HFFc6 (cell line): ENCODE measurements around the gene CREB3. TPM values are rescaled to one million over a fixed set of nuclear protein-coding genes. Genes with fewer than 3 reads are reported as not detected.

ENCODE experiments used
- DNase-seq: peaks from one replicate; pipeline ENCODE4 v3.0.0-alpha.2; 2018
- H3K27ac Mint-ChIP-seq: 2 replicates; pipeline ENCODE4 v1.8.0; 2020; ENCODE audit warnings: mild to moderate bottlenecking, mixed read lengths
- H3K27me3 Mint-ChIP-seq: 2 replicates; pipeline ENCODE4 v1.8.0; 2021; ENCODE audit warnings: mild to moderate bottlenecking, moderate library complexity, mixed read lengths; ENCODE audit not compliant: insufficient read depth
- H3K36me3 Mint-ChIP-seq: 2 replicates; pipeline ENCODE4 v1.8.0; 2021; ENCODE audit warnings: low read depth, mixed read lengths
- H3K4me1 Mint-ChIP-seq: 2 replicates; pipeline ENCODE4 v1.8.0; 2020; ENCODE audit warnings: low read depth, mixed read lengths
- H3K4me3 Mint-ChIP-seq: 2 replicates; pipeline ENCODE4 v1.8.0; 2020; ENCODE audit warnings: mild to moderate bottlenecking, moderate library complexity, mixed read lengths
- H3K9me3 Mint-ChIP-seq: 2 replicates; pipeline ENCODE4 v1.8.0; 2020; ENCODE audit warnings: mild to moderate bottlenecking, mixed read lengths
- total RNA-seq, 6 experiments: library from RNA; stranded (reverse); fragmentation: NEBNext Ultra II Directional; extraction: Animal tissue kit (Norgen Biotek cat#: 25700); gene quantifications; 2 replicates in 1 of 6; 3 replicates in 5 of 6; pipeline ENCODE4 v1.2.3, GENCODE V29; 2021
- TF ChIP-seq, protein P1 (sequence below): fragments of 200-600 bp; sonication (generic); IDR thresholded peaks from 2 replicates; pipeline ENCODE4 v1.5.0; 2021; ENCODE audit warnings: antibody characterized with exemption, mild to moderate bottlenecking

The CREB3 gene
- total RNA-seq, 6 experiments from 2014 or later, result 106 to 127 (median 114) TPM

DNA sequence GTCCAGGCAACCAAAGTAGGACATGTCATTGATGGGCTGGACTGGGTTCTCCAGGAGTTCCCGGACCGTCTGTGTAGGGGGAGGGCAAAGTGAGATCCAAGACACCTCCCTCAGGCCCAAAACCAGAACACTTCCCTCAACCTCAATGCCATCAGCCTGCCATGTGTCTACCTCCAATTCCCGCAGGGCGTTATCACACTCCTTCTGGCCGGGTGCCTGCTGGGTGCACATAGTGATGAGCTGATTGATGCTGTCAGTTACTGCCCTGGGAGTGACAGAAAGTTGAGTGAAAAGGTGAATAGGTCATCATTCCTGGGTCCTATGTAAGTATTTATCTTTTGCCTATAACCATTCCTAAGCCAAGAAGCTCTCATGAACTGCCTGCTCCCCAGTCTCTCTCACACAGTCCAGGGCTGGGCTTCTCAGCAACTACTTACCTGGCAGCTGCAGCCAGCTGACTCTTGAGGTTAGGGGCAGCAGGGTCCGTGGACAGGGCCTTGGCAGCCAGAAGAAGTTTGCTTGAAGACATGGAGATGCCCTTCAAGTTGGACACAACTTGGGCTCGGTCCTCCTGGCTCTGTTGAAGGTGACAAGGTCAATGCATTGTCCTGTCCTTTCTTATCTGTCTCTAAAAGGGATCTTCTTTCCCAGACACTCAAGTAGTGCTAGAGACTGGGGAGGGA is 21.5 kb upstream of the CREB3 start:
- Mint-ChIP-seq H3K27me3 (no peaks in the 10 kb centered on the region; the same call in none of the 2 replicates), H3K9me3 (no peaks in the 10 kb centered on the region), H3K4me1 (peaks cover 6% of the 10 kb centered on the region; the same call in 1 of the 2 replicates), H3K36me3 (peaks cover 63% of the 10 kb centered on the region), H3K4me3 (no peak overlapping the region), H3K27ac (peak overlapping the region; percentile 21; the same call in 1 of the 2 replicates)
- TF ChIP-seq, protein P1, sequence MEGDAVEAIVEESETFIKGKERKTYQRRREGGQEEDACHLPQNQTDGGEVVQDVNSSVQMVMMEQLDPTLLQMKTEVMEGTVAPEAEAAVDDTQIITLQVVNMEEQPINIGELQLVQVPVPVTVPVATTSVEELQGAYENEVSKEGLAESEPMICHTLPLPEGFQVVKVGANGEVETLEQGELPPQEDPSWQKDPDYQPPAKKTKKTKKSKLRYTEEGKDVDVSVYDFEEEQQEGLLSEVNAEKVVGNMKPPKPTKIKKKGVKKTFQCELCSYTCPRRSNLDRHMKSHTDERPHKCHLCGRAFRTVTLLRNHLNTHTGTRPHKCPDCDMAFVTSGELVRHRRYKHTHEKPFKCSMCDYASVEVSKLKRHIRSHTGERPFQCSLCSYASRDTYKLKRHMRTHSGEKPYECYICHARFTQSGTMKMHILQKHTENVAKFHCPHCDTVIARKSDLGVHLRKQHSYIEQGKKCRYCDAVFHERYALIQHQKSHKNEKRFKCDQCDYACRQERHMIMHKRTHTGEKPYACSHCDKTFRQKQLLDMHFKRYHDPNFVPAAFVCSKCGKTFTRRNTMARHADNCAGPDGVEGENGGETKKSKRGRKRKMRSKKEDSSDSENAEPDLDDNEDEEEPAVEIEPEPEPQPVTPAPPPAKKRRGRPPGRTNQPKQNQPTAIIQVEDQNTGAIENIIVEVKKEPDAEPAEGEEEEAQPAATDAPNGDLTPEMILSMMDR, result no peak
- DNase-seq, result no peak

GRCh38 chr9:35711501-35712428 is 20.7 kb upstream of the CREB3 start:
- peaks cover 14% of the 10 kb centered on the region; the same call in 1 of the 2 replicates for H3K4me1 Mint-ChIP-seq

GRCh38 chr9:35712762-35713400 is 19.6 kb upstream of the CREB3 start:
- peaks cover 15% of the 10 kb centered on the region; the same call in 1 of the 2 replicates for H3K4me1 Mint-ChIP-seq
- no peak overlapping the region for H3K4me3 Mint-ChIP-seq
- H3K36me3 Mint-ChIP-seq, result peaks cover 65% of the 10 kb centered on the region
- H3K27me3 Mint-ChIP-seq, result no peaks in the 10 kb centered on the region; the same call in none of the 2 replicates
- H3K9me3 Mint-ChIP-seq, result no peaks in the 10 kb centered on the region
- TF ChIP-seq, protein P1, result no peak
- H3K27ac Mint-ChIP-seq, result no peak overlapping the region
- DNase-seq, result no peak

More at GRCh38 chr9:35711501-35712428, 20.7 kb upstream of the CREB3 start:
- Mint-ChIP-seq H3K27me3 (no peaks in the 10 kb centered on the region; the same call in none of the 2 replicates), H3K36me3 (peaks cover 67% of the 10 kb centered on the region), H3K27ac (no peak overlapping the region; the same call in 1 of the 2 replicates), H3K9me3 (no peaks in the 10 kb centered on the region), H3K4me3 (no peak overlapping the region)
- TF ChIP-seq, protein P1, result no peak
- DNase-seq, result no peak

DNA sequence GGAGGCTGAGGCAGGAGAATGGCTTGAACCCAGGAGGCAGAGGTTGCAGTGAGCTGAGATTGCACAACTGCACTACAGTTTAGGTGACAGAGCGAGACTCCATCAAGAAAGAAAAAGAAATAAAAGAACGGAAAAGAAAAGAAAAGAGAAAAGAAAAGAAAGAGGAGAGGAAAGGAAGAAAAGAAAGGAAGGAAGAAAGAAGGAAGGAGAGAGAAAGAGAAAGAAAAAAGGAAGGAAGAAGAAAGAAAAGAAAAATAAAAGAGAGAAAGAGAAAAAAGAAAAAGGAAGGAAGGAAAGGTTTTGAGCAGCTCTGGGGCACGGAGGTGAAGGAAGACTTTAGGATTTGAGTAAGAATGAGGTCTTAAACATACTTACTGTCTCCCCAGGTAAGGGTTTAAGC is 18.9 kb upstream of the CREB3 start:
- peaks cover 15% of the 10 kb centered on the region; the same call in 1 of the 2 replicates for H3K4me1 Mint-ChIP-seq
- no peaks in the 10 kb centered on the region; the same call in none of the 2 replicates for H3K27me3 Mint-ChIP-seq

More for the DNA sequence above, 18.9 kb upstream of the CREB3 start:
- Mint-ChIP-seq H3K36me3 (peaks cover 65% of the 10 kb centered on the region), H3K4me3 (no peak overlapping the region), H3K9me3 (no peaks in the 10 kb centered on the region), H3K27ac (no peak overlapping the region; the same call in 1 of the 2 replicates)
- DNase-seq, result no peak
- TF ChIP-seq, protein P1, result no peak
